ENCODE results near the gene PTPN12.

DNA sequence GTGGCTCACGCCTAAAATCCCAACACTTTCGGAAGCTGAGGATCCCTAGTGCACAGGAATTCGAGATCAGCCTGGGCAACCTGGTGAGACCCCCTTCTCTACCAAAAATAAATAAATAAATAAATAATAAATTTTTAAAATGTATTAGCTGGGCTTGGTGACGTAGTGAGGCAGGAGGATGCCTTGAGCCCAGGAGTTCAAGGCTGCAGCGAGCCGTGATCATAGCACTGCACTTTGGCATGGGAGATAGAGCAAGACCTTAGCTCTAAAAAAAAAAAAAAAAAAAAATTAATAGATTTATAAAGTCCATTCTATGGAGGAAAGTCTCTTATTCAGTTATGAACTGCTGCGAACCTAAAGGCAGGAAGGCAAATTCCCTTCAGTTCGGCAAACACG is 1.1 kb upstream of the PTPN12 start:
- TF ChIP-seq POLR2A (IDR thresholded peaks at IDR 0.05; ENCODE audit: low read length): no peak
- TF ChIP-seq GATA1 (IDR thresholded peaks at IDR 0.05; ENCODE audit: low read depth, low read length): no peak
